HepG2 (cell line): ENCODE data around the gene ZBTB37. TPM values are rescaled to one million over a fixed set of nuclear protein-coding genes. Genes with fewer than 3 reads are reported as not detected.
A peak's percentile ranks its signal among the peaks of the same experiment; 100 is the strongest.

Experiments used
- JUN ChIP-seq: sonication (generic); formaldehyde crosslinking; IDR thresholded peaks from 2 replicates; pipeline ENCODE4 v1.4.0; 2020; ENCODE audit warnings: mild to moderate bottlenecking, missing genetic modification reagents
- NFKB2 ChIP-seq: sonication (generic); formaldehyde crosslinking; IDR thresholded peaks from 2 replicates; pipeline ENCODE4 v1.4.0; 2020; ENCODE audit warnings: missing genetic modification reagents, borderline replicate concordance
- NR0B2 ChIP-seq: sonication (generic); formaldehyde crosslinking; IDR thresholded peaks from 2 replicates; pipeline ENCODE4 v1.4.0; 2020; ENCODE audit warnings: mild to moderate bottlenecking, missing genetic modification reagents
- SP140L ChIP-seq: sonication (generic); formaldehyde crosslinking; IDR thresholded peaks from 2 replicates; pipeline ENCODE4 v1.4.0; 2020; ENCODE audit warnings: missing genetic modification reagents, borderline replicate concordance
- TARDBP ChIP-seq: sonication (generic); formaldehyde crosslinking; IDR thresholded peaks from 2 replicates; pipeline ENCODE4 v1.8.0; 2022; ENCODE audit warnings: mild to moderate bottlenecking, missing genetic modification reagents
- THRA ChIP-seq: sonication (generic); formaldehyde crosslinking; IDR thresholded peaks from 2 replicates; pipeline ENCODE4 v1.4.0; 2020; ENCODE audit warnings: missing genetic modification reagents, borderline replicate concordance
- ZMAT5 ChIP-seq: sonication (generic); formaldehyde crosslinking; IDR thresholded peaks from 2 replicates; pipeline ENCODE4 v1.5.0; 2020; ENCODE audit warnings: mild to moderate bottlenecking, low read depth, missing genetic modification reagents, borderline replicate concordance
- ZNF101 ChIP-seq: sonication (generic); formaldehyde crosslinking; IDR thresholded peaks from 2 replicates; pipeline ENCODE4 v1.4.0; 2020; ENCODE audit warnings: mild to moderate bottlenecking, low read depth, missing genetic modification reagents, borderline replicate concordance
- ZNF646 ChIP-seq: sonication (generic); formaldehyde crosslinking; IDR thresholded peaks from 2 replicates; pipeline ENCODE4 v1.9.0; 2021; ENCODE audit warnings: mild to moderate bottlenecking, missing genetic modification reagents
- ZNF782 ChIP-seq: sonication (generic); formaldehyde crosslinking; IDR thresholded peaks from 2 replicates; pipeline ENCODE4 v1.4.0; 2020; ENCODE audit warnings: missing genetic modification reagents, mild to moderate bottlenecking, borderline replicate concordance
- polyA plus RNA-seq, 8 experiments: library from polyadenylated mRNA; depleted of rRNA in 3 of 8; stranded (reverse) in 7 of 8; unstranded in 1 of 8; fragments of >200 nt; fragmentation: Illumina TruSeq in 4 of 8; extraction: Trizol in 4 of 8; gene quantifications; 2 replicates each; pipeline versions ENCODE4 v1.2.1 to v1.2.3, GENCODE V29; 2011 to 2016; ENCODE audit warnings: low read depth in 4 of 8, missing spikeins in 1 of 8, mixed read lengths in 1 of 8; ENCODE audit not compliant: insufficient read depth in 1 of 8
- total RNA-seq, 5 experiments: library from RNA; depleted of rRNA; stranded (reverse); fragments of >200 nt; fragmentation: Illumina TruSeq; extraction: Trizol; gene quantifications; 2 replicates each; pipeline ENCODE4 v1.2.3, GENCODE V29; 2016; ENCODE audit warnings: low read depth in 1 of 5

ZBTB37 gene
- total and polyA plus RNA-seq, 2 of the 13 experiments (the other 11 are each of a cell fraction or from before 2014, with no cell fraction given) = 2.6 to 7.7 TPM

GRCh38 chr1:173867753-173868265 lies 371 bp upstream of the ZBTB37 start, which contains the start of gene GAS5 (continued):
- no peak for TF ChIP-seq ZNF646 (CRISPR knock-in tag)
- TF ChIP-seq JUN (CRISPR knock-in tag) = 0 out of 2 replicates have a peak, but pooled peaks have one; percentile 36
- peak; percentile 79; the same call in 1 of the 2 replicates for TF ChIP-seq SP140L (CRISPR knock-in tag)
- no peak for TF ChIP-seq ZMAT5 (CRISPR knock-in tag)
- TF ChIP-seq ZNF101 (CRISPR knock-in tag) = no peak
- 0 out of 2 replicates have a peak, but pooled peaks have one; percentile 10 for TF ChIP-seq TARDBP
- no peak for TF ChIP-seq NFKB2 (CRISPR knock-in tag)
- TF ChIP-seq ZNF782 (CRISPR knock-in tag) = no peak; the same call in 1 of the 2 replicates
- TF ChIP-seq NR0B2 (CRISPR knock-in tag) = no peak
- 0 out of 2 replicates have a peak, but pooled peaks have one; percentile 46 for TF ChIP-seq THRA
